GM18868 (cell line): ENCODE results near the gene PHLDA3.
"Not testable (repeated sequence)": the region's sequence is repeated elsewhere in the genome, so short reads cannot be mapped to it uniquely, and the experiment has no call there.

Experiments
- ATAC-seq: cut with Tn5 transposase; IDR thresholded peaks from one replicate; pipeline ENCODE4 v1.9.1; 2021; ENCODE audit warnings: mild to moderate bottlenecking, moderate library complexity; ENCODE audit not compliant: unreplicated experiment

PHLDA3 gene

GRCh38 chr1:201504179-201504631 is 35.2 kb upstream of the PHLDA3 start:
- ATAC-seq, result no peak

DNA sequence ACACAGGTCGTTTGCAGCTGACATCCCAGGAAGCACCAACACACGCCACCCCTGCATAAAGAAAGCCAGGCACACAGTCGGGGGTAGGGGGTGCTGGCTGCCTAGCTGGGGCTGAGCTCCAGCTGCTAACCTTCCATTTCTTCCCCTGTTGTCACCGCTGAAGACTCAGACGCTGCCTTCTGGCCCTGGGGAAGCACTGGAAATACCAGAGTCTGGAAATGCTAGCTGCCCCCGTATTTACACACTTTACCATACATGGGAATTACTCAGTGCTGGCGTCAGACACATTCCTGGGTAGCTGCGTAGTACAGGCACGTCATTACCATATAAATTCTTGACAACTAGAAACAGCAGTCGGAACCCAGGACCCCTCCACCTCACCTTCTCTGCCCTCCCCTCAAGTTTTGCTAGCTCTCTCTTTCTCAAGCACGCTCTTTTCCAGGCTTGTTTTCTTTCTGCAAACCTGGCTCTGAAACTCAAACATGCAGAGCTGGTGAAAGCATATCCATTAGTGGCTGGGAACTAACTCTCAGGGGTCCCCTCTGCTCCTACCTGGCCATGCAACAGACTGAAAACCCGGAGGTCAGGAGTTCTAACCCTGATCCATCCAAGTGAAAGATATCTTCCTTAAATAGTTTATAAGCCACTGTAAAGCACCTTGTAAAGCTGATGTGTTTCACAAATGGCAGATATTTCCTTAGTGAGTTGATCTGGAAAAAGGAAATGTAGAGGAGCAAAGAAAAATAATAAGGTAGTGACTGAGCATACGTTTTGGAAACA is 34.6 kb upstream of the PHLDA3 start:
- no peak for ATAC-seq

GRCh38 chr1:201502511-201502857 is 33.5 kb upstream of the PHLDA3 start:
- no peak for ATAC-seq

- no peak for ATAC-seq
Observed at GRCh38 chr1:201501812-201502510, 33.0 kb upstream of the PHLDA3 start.

DNA sequence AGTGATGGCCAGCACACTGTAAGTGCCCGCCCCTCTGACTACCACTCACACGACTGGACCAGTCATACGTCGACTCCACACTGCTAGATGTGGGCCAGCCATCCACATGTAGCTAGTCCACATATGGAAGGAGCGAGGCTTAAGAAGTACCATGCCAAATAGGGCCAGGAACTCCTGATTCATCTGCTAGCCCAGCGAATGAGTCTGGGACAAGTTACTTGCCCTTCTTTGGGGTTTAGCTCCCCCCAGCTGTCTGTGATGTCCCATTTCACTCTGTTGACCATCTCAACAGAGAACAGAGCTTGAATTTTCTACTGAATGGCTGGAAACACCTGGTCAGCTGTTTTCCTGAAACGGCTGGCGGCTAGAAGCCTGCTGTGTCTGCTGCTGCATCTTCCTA is 32.2 kb upstream of the PHLDA3 start:
- no peak for ATAC-seq

DNA sequence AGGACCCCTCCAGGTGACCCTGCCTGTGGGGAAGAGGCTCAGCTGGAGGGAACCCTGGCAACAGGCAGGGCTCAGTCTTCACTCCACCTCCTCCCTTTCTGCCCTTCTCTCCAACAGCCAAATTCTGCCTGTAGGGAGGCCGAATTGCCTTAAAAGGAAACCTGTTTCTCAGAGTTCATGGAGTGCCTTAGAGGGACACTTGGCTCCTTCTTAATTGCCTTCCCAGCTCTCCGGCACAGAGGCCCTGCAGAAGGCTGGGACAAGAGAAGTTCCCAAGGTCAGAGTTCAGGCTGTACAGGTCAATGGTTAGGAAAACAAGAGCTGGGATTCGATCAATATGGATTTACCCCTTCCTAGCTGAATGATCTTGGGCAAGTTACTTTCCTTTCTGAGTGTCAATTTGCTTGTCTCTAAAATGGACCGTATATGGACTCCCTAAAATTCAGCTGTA is 31.7 kb upstream of the PHLDA3 start:
- ATAC-seq, result no peak

DNA sequence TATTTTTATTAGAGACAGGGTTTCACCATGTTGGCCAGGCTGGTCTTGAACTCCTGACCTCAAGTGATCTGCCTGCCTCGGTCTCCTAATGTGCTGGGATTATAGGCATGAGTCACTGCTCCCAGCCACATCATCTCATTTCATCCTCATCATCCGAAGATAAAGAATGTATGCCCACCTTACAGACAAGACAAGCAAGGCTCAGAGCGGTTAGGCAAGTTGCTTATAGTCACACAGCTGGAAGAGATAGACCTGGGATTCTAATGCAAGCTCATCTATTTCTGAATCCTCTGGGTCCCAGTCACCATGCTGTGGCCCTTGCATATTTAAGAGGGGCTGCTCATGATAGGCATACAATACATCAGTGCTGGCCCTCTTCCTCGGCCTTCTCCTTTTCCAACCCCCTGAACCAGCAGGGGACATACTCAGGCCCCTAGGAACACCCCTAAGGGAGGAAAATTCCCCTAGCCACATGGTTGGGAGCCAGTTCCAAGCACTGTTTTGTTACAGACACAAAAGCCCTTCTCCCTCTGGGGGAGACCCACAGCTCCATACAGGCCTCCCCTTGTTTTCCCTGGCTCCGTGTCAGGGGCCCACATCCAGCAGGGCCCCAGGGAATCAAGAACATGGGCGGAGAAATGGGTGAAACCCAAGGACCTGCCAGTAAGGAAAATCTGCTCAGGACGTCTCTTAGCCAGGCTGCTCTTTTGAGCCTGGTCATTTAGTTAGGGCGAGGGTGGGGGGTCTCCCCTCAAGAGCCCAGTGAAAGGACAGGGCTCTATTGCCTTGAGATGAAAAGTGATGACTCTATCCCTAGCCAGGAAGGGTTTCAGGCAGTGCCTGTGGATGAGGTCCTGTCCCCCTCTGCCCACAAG is 31.0 kb upstream of the PHLDA3 start:
- ATAC-seq, result no peak

DNA sequence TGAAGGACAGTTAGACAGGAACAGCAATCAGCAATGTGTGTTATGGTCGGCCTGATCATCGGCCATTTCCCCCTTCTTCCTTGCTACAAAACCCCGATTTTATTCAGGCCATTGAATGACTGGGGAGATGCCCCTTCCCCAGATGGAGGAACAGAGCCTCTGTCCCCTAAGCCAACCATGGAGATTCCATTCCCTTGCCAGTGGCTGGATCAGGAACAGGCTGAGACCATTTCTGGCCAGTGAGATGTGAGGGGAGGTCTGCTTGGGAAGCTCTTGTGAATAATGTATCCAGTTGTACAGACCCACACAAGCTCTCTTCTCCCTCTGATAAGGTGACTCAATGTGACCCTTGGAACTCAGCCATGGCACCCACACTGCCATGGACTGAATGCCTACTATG is 30.2 kb upstream of the PHLDA3 start:
- no peak for ATAC-seq

- no peak for ATAC-seq
Observed at GRCh38 chr1:201498621-201499020, 29.6 kb upstream of the PHLDA3 start.

GRCh38 chr1:201497935-201498509 is 29.0 kb upstream of the PHLDA3 start:
- no peak for ATAC-seq

GRCh38 chr1:201496296-201496690 is 27.3 kb upstream of the PHLDA3 start:
- no peak for ATAC-seq

DNA sequence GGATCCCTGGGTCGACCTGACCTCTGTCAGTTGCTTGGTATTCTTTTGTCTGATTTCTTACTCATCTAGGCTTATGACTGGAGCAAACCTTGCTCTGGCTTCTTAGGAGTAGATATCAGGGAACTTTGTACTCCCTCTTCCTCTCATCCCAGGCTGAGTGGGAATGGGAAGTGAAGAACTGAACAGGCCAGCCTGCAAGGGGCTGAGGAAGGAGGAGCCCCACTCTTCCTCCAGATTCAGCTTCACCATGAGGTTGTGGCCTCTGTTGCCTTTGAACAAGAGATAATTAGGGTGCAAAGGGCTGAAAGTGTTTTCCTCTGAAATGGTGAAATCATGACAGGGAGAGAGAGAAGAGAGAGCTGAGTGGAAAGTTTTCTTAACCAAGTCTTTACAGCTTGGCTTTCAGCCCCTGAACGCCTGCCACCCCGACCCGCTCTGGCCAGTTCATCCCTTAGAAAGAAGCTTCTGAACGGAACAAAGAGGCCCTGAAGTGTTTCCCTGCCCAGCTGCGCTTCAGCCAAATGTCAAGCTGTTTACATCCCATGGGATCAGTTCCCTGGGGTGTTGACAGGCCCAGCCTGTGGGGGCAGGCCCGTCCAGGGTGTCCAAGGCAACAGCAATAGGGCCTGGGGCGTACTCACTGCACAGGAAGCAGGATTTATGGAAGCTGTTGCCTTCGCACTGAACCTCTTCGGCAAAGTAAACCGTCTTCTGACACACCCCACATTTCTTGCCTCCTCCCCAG is 26.7 kb upstream of the PHLDA3 start:
- no peak for ATAC-seq

GRCh38 chr1:201493757-201494617 is 25.0 kb upstream of the PHLDA3 start:
- no peak for ATAC-seq

- not testable (repeated sequence) for ATAC-seq
Observed at GRCh38 chr1:201493026-201493656, 24.2 kb upstream of the PHLDA3 start.

- no peak for ATAC-seq
Observed at GRCh38 chr1:201491896-201492511, 23.0 kb upstream of the PHLDA3 start.

GRCh38 chr1:201490708-201491131 is 21.7 kb upstream of the PHLDA3 start:
- ATAC-seq, result no peak

GRCh38 chr1:201489643-201490261 is 20.8 kb upstream of the PHLDA3 start:
- no peak for ATAC-seq
